CD4-positive, alpha-beta T cell treated with Interleukin-15 for 4 hours (primary cell): ENCODE data around the gene ELFN1.
"Not testable (repeated sequence)": the region's sequence is repeated elsewhere in the genome, so short reads cannot be mapped to it uniquely, and the experiment has no call there.

ENCODE experiments used
- DNase-seq: peaks from one replicate; pipeline ENCODE4 v3.0.0-alpha.2; 2020; ENCODE audit warnings: low spot score

The ELFN1 gene

GRCh38 chr7:1757601-1758000 lies 87.5 kb downstream of the ELFN1 start:
- DNase-seq: no peak

DNA sequence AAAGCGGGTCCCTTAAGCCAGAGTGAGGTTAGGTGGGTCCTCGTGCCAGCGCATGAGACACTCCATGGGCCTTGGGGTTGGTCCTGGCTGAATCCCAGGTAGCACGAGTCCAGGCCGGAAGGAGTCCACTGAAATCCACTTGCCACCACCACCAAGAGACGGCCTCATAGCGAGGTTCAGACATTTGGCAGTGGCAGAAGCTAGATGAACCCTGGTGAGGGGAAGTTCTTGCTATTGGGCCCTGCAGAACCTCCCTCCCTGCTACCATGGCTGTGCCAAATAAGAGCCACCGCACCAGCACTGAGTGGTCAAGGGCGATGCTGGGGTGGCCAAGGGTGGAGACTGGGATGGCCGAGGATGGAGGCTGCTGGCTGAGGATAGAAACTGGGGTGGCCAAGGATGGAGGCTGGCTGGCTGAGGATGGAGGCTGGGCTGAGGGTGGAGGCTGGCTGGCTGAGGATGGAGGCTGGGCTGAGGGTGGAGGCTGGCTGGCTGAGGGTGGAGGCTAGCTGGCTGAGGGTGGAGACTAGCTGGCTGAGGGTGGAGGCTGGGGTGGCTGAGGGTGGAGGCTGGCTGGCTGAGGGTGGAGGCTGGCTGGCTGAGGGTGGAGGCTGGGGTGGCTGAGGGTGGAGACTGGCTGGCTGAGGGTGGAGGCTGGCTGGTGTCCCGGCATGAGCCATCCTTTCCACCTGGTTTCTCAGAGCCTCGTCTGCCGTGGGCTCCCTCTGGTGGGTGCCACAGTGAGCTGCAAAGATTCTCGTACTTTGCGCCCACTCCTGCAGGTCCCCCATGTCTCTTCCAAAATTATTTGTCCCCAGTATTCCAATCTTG lies 88.2 kb downstream of the ELFN1 start:
- no peak for DNase-seq

GRCh38 chr7:1758859-1759521 lies 88.9 kb downstream of the ELFN1 start:
- no peak for DNase-seq

GRCh38 chr7:1761097-1761496 lies 91.0 kb downstream of the ELFN1 start:
- no peak for DNase-seq

GRCh38 chr7:1761774-1762173 lies 91.7 kb downstream of the ELFN1 start:
- no peak for DNase-seq

DNA sequence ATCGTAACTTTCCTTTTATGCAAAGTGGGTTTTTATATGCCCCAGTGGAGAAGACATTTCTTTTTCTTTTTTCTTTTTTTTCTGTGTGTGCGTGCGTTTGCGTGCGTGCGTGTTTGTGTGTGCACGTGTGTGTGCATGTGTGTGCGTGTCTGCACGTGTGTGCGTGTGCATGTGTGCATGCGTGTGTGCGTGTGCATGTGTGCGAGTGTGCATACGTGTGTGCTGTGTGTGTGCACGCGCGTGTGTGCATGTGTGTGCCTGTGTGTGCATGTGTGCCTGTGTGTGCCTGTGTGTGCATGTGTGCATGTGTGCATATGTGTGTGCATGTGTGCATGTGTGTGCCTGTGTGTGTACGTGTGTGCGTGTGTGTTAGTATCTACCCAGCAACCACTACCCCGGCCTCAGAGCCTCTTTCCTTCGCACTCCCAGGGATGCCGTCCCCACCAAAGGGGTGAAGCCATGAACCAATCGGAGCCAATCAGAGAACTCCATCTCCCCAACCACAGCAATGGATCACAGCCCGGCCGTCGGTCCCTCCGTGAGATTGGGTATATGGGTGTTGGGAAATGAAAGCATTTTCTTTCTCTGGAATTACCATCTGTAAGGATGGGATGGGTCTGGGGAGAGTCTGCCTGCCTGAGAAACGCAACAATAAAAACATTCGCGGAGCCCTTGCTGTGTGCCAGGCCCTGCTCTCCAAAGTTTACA lies 92.3 kb downstream of the ELFN1 start:
- DNase-seq: no peak

DNA sequence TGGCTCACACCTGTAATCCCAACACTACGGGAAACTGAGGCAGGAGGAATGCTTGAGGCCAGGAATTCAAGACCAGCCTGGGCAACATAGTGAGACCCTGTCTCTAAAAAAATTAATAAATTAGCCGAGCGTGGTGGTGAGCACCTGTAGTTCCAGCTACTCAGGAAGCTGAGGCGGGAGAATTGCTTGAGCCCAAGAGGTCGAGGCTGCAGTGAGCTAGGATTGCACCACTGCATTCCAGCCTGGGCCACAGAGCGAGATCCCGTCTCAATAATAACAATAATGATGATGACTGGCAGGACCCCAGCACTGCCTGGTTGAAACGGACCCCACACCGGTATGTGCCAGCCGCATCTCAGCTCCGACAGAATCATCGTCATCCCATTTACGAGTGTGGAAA lies 93.0 kb downstream of the ELFN1 start:
- no peak for DNase-seq

GRCh38 chr7:1763911-1764310 lies 93.8 kb downstream of the ELFN1 start:
- DNase-seq: not testable (repeated sequence)

GRCh38 chr7:1765336-1765735 lies 95.3 kb downstream of the ELFN1 start:
- no peak for DNase-seq

DNA sequence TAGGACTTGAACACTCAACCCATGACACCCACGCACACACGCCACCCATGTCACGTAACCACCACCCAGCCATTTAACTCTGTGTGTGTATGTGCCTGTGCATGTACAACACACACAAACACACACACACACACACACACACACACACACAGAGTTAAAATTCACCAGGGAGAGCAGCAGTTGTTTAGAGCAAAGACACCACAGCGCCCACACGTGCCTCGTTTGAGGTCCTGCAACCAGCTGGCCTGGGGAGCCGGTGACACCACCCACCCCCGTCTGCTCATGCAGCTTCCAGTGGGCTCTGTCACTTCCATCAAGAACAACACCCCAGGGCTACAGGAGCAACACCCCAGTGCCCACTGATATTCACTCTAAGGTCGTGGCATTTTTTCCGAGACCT lies 97.4 kb downstream of the ELFN1 start:
- no peak for DNase-seq

DNA sequence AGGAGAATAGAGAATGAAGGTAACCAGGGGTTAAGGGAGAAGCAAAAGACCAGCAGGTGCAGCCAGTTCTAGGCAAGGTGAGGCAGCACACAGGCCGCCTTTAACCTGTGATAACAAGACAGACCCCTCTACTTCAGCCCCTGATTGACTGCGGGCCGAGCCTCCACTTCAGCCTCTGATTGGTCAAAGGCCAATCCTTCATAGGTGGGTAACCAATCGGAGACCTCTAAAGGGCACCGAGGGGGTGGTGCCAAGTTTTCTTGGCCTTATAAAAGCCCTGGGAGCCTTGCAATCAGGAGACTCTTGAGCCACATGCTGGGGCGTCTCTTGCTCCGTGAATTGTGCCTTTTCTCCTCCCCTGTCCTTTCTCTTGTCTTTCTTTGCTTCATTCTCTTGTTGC lies 98.8 kb downstream of the ELFN1 start:
- no peak for DNase-seq

GRCh38 chr7:1769286-1770200 lies 99.5 kb downstream of the ELFN1 start:
- DNase-seq: no peak

DNA sequence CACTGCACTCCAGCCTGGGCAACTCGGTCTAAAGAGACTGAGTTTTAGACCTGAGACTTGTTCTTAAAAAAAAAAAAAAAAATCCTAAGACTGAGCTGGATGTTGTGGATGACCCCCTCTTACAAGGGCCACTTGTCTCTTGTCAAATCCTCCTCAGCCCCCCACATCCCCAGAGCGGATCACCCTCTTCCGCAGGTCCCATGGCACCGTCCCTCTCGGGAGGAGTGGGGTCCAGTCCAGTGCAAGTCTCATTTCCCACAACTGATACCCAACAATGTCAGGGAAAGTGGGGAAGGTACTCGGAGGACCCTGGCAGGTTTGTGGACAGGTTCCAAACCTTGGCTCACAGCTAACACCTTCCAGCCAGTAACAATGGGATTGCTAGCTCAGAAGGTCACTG lies 100.3 kb downstream of the ELFN1 start:
- no peak for DNase-seq

DNA sequence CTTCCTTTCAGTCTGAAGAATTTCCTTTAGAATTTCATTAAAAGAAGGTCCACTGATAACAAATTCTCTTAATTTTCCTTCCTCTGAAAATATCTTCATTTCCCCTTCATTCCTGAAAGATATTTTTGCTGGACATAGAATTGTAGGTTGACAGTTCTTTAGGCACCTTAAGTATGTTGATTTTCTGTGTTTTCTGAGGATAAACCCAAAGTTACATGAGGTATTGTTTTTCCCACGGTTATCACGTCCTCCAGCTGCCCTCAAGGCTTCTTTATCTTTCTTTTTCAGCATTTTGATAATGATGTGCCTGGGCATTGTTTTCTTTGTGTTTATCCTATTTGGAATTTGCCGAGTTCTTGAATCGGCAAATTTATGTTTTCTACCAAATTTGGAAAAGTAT lies 105.3 kb downstream of the ELFN1 start:
- no peak for DNase-seq

DNA sequence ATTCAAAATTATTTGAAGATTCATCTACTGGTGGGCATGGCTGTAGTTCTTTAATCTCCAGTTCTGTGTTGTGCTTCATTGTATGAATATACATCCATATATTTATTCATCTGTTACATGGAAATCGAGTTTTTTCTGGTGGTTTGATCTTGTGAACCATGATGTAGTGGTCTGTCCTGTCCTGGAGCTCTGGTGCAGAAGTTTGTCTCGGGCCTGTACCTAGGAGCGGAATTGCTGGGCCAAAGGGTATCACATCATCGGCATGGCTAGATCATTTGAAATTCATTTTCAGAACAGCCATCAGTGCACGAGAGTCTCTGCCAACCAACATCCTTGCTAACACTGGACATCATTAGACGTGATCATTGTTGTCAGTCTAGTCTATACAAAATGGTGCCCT lies 107.0 kb downstream of the ELFN1 start:
- no peak for DNase-seq

DNA sequence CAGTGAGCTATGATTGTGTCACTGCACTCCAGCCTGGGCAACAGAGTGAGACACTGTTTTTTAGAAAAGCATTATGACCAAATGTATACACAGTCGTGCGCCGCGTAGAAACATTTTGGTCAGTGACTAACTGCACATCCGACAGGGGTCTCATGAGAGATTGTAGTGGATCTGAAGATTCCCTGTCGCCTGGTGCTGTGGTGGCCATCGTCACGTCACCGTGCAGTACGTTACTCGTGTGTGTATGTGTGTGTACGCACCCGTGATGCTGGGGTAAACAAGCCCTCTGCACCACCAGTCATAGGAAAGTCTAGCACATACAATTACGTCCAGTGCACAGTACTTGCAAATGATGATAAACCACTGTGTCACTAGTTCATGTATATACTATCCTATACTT lies 109.4 kb downstream of the ELFN1 start:
- DNase-seq: no peak

DNA sequence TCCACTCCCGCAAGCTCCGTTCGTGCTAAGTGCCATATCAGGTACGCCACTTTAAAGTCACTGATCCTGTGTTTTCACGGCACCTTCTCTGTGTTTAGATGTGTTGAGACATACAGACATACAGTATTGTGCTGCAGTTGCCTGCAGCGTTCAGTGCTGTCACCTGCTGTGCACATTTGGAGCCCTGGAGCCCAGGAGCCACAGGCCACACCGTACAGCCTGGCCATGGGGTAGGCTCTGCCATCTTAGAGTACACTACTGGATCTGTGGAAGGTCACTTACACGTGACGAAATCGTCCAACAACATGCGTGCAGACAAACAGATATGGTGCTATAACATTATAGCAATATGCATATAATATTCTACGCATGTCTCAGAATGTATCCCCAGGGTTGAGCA lies 111.3 kb downstream of the ELFN1 start:
- DNase-seq: no peak

DNA sequence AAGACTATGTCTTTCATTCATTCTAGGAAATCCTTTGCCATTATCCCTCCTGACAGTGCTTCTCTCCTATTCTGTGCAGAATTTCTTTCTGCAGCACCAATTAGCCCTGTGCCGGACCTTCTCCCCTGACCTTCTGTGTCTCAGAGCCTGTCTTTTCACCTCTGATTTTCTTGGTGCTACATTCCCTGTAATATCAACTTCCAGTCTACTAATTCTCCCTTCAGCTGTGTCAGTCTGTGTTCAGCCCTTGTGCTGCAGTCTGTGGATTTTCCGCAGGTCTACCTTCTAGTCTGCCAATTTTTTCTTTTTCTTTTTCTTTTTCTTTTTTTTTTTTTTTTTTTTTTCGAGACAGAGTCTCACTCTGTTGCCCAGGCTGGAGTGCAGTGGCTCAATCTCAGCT lies 115.8 kb downstream of the ELFN1 start:
- DNase-seq: no peak

GRCh38 chr7:1787241-1787640 lies 117.2 kb downstream of the ELFN1 start:
- no peak for DNase-seq

- DNase-seq: no peak
Measured at GRCh38 chr7:1787681-1788235, 117.7 kb downstream of the ELFN1 start.

GRCh38 chr7:1794888-1795542 lies 124.9 kb downstream of the ELFN1 start:
- no peak for DNase-seq
